SK-N-MC (cell line): ENCODE data around the gene DHX29.

Experiments used
- EZH2 ChIP-seq: fragments of 200-600 bp; sonication (generic); IDR thresholded peaks from one replicate; pipeline ENCODE4 v1.6.1; 2017; ENCODE audit warnings: antibody characterized with exemption
- POLR2AphosphoS5 ChIP-seq: IDR thresholded peaks from 2 replicates; pipeline ENCODE4 v1.6.1; 2012; ENCODE audit warnings: mild to moderate bottlenecking, low read depth, low read length, borderline replicate concordance

GRCh38 chr5:55286411-55286933 is 21.0 kb downstream of the DHX29 start:
- TF ChIP-seq POLR2AphosphoS5: no peak
- no peak for TF ChIP-seq EZH2
